HEK293 (cell line): Measurements from ENCODE around the gene KIRREL1.

ENCODE experiments used
- CTCF ChIA-PET: fragments of 350-600 bp; formaldehyde crosslinking; extraction: SDS; loops from one replicate; lab custom pipeline; 2021; ENCODE audit warnings: antibody characterized with exemption; lab: Yijun Ruan, JAX
- POLR2A ChIA-PET: fragments of 300-600 bp; formaldehyde crosslinking; extraction: SDS; loops from one replicate; lab custom pipeline; 2020; ENCODE audit warnings: antibody characterized with exemption, inconsistent platforms; lab: Yijun Ruan, JAX
- H3K27ac ChIP-seq: fragments of 200-500 bp; sonication (Bioruptor generic); 2 replicates; pipeline ENCODE4 v1.5.1; 2014; ENCODE audit warnings: low read depth, low read length, control low read depth, inconsistent platforms; ENCODE audit errors: extremely low read depth
- H3K36me3 ChIP-seq, 2 experiments: fragments of 200-500 bp in 1 of 2; sonication (Bioruptor generic) in 1 of 2; 1 replicate in 1 of 2; 2 replicates in 1 of 2; pipeline ENCODE4 v1.5.1; 2014 to 2017; ENCODE audit warnings: inconsistent platforms in 2 of 2, low read length in 2 of 2; ENCODE audit not compliant: control insufficient read depth in 2 of 2, insufficient read depth in 1 of 2
- H3K4me1 ChIP-seq: fragments of 200-500 bp; sonication (Bioruptor generic); 2 replicates; pipeline ENCODE4 v1.5.1; 2014; ENCODE audit warnings: mild to moderate bottlenecking, low read length, inconsistent platforms; ENCODE audit not compliant: control insufficient read depth, insufficient read depth
- H3K4me3 ChIP-seq: 2 replicates; pipeline ENCODE4 v1.5.1; 2011; ENCODE audit warnings: low read depth, mild to moderate bottlenecking, control low read depth, low read length, moderate library complexity
- H3K9me3 ChIP-seq: fragments of 200-500 bp; sonication (Bioruptor generic); 2 replicates; pipeline ENCODE4 v1.5.1; 2014; ENCODE audit warnings: low read depth, low read length, inconsistent platforms; ENCODE audit not compliant: control insufficient read depth, insufficient read depth
- CTCF ChIP-seq: fragments of 450-650 bp; formaldehyde crosslinking; IDR thresholded peaks from 2 replicates; pipeline ENCODE4 v1.5.1; 2016; ENCODE audit warnings: missing biosample characterization, missing genetic modification characterization
- IKZF3 ChIP-seq: fragments of 450-650 bp; IDR thresholded peaks from 2 replicates; pipeline ENCODE4 v1.5.0; 2018; ENCODE audit warnings: missing biosample characterization, mild to moderate bottlenecking, missing genetic modification characterization, moderate library complexity
- REST ChIP-seq: fragments of 450-650 bp; formaldehyde crosslinking; IDR thresholded peaks from 2 replicates; pipeline ENCODE4 v1.5.1; 2016; ENCODE audit warnings: missing biosample characterization, missing genetic modification characterization
- SP3 ChIP-seq: fragments of 450-650 bp; formaldehyde crosslinking; IDR thresholded peaks from 2 replicates; pipeline ENCODE4 v1.5.1; 2016; ENCODE audit warnings: missing biosample characterization, missing genetic modification characterization
- YY1 ChIP-seq: fragments of 450-650 bp; formaldehyde crosslinking; IDR thresholded peaks from 2 replicates; pipeline ENCODE4 v1.5.1; 2018; ENCODE audit warnings: missing biosample characterization, missing genetic modification characterization
- ZBTB17 ChIP-seq: fragments of 450-650 bp; formaldehyde crosslinking; IDR thresholded peaks from 2 replicates; pipeline ENCODE4 v1.5.1; 2016; ENCODE audit warnings: missing biosample characterization, missing genetic modification characterization
- ZBTB7A ChIP-seq: fragments of 450-650 bp; formaldehyde crosslinking; IDR thresholded peaks from 2 replicates; pipeline ENCODE4 v1.5.1; 2016; ENCODE audit warnings: low read depth, missing biosample characterization, missing genetic modification characterization
- ZFP41 ChIP-seq: fragments of 450-650 bp; formaldehyde crosslinking; IDR thresholded peaks from 2 replicates; pipeline ENCODE4 v1.5.1; 2016; ENCODE audit warnings: missing biosample characterization, missing genetic modification characterization, borderline replicate concordance
- ZNF2 ChIP-seq: fragments of 450-650 bp; formaldehyde crosslinking; IDR thresholded peaks from 2 replicates; pipeline ENCODE4 v1.5.1; 2016; ENCODE audit warnings: missing biosample characterization, missing genetic modification characterization
- ZNF26 ChIP-seq: fragments of 450-650 bp; formaldehyde crosslinking; IDR thresholded peaks from 2 replicates; pipeline ENCODE4 v1.5.1; 2016; ENCODE audit warnings: missing biosample characterization, missing genetic modification characterization
- ZNF274 ChIP-seq, 2 experiments: fragments of 200-500 bp in 1 of 2; fragments of 450-650 bp in 1 of 2; sonication (Bioruptor generic) in 1 of 2; formaldehyde crosslinking in 1 of 2; IDR thresholded peaks; 2 replicates each; pipeline versions ENCODE4 v1.5.1 to v1.6.1; 2014 to 2016; ENCODE audit warnings: borderline replicate concordance in 1 of 2, inconsistent platforms in 1 of 2, low read length in 1 of 2, missing biosample characterization in 1 of 2, missing genetic modification characterization in 1 of 2
- ZNF280C ChIP-seq: fragments of 450-650 bp; formaldehyde crosslinking; IDR thresholded peaks from 2 replicates; pipeline ENCODE4 v1.5.1; 2016; ENCODE audit warnings: missing biosample characterization, missing genetic modification characterization
- ZNF292 ChIP-seq: fragments of 450-650 bp; formaldehyde crosslinking; IDR thresholded peaks from 2 replicates; pipeline ENCODE4 v1.5.1; 2016; ENCODE audit warnings: low read depth, missing biosample characterization, missing genetic modification characterization, borderline replicate concordance
- ZNF302 ChIP-seq: fragments of 450-650 bp; formaldehyde crosslinking; IDR thresholded peaks from 2 replicates; pipeline ENCODE4 v1.5.1; 2016; ENCODE audit warnings: missing biosample characterization, missing genetic modification characterization, low read depth
- ZNF311 ChIP-seq: fragments of 450-650 bp; formaldehyde crosslinking; IDR thresholded peaks from 2 replicates; pipeline ENCODE4 v1.5.1; 2017; ENCODE audit warnings: missing biosample characterization, missing genetic modification characterization, borderline replicate concordance
- ZNF394 ChIP-seq: fragments of 450-650 bp; formaldehyde crosslinking; IDR thresholded peaks from 2 replicates; pipeline ENCODE4 v1.5.1; 2016; ENCODE audit warnings: missing biosample characterization, missing genetic modification characterization, mild to moderate bottlenecking, moderate library complexity, borderline replicate concordance
- ZNF510 ChIP-seq: fragments of 450-650 bp; formaldehyde crosslinking; IDR thresholded peaks from 2 replicates; pipeline ENCODE4 v1.5.1; 2018; ENCODE audit warnings: mild to moderate bottlenecking, missing genetic modification characterization, missing biosample characterization; ENCODE audit not compliant: insufficient replicate concordance
- ZNF548 ChIP-seq: fragments of 450-650 bp; formaldehyde crosslinking; IDR thresholded peaks from 2 replicates; pipeline ENCODE4 v1.5.1; 2016; ENCODE audit warnings: missing biosample characterization, missing genetic modification characterization
- ZNF561 ChIP-seq: fragments of 450-650 bp; IDR thresholded peaks from 2 replicates; pipeline ENCODE4 v1.5.1; 2018; ENCODE audit warnings: missing biosample characterization, missing genetic modification characterization, borderline replicate concordance
- ZNF654 ChIP-seq: fragments of 450-650 bp; formaldehyde crosslinking; IDR thresholded peaks from 2 replicates; pipeline ENCODE4 v1.5.1; 2016; ENCODE audit warnings: low read depth, missing biosample characterization, missing genetic modification characterization
- ZNF664 ChIP-seq: fragments of 450-650 bp; formaldehyde crosslinking; IDR thresholded peaks from 2 replicates; pipeline ENCODE4 v1.5.1; 2016; ENCODE audit warnings: missing biosample characterization, missing genetic modification characterization
- ZNF692 ChIP-seq: fragments of 450-650 bp; formaldehyde crosslinking; IDR thresholded peaks from 2 replicates; pipeline ENCODE4 v1.5.1; 2016; ENCODE audit warnings: missing biosample characterization, missing genetic modification characterization
- ZSCAN16 ChIP-seq: fragments of 450-650 bp; formaldehyde crosslinking; IDR thresholded peaks from 2 replicates; pipeline ENCODE4 v1.5.1; 2016; ENCODE audit warnings: missing biosample characterization, missing genetic modification characterization

KIRREL1 gene

GRCh38 chr1:158124999-158125398 is 131.6 kb downstream of the KIRREL1 start (continued):
- TF ChIP-seq ZNF280C (tag by site-specific recombination) (no peak), ZNF510 (tag by site-specific recombination) (no peak), ZFP41 (tag by site-specific recombination) (no peak), ZNF292 (no peak), ZNF654 (tag by site-specific recombination) (peak; percentile 99), ZNF692 (tag by site-specific recombination) (no peak), ZNF2 (tag by site-specific recombination) (peak; percentile 57; the same call in 1 of the 2 replicates), ZNF311 (tag by site-specific recombination) (no peak), ZBTB17 (tag by site-specific recombination) (peak; percentile 68), SP3 (0 out of 2 replicates have a peak, but pooled peaks have one; percentile 12), REST (tag by site-specific recombination) (no peak), ZBTB7A (tag by site-specific recombination) (no peak), ZNF394 (tag by site-specific recombination) (no peak)

GRCh38 chr1:158126425-158126824 is 133.0 kb downstream of the KIRREL1 start:
- no peak overlapping the region for H3K27ac ChIP-seq
- POLR2A ChIA-PET, result no interaction called here
- CTCF ChIA-PET, result interaction anchor here (0.6 to 22.5 kb wide), 3 partner anchors 11 to 161 kb away, joined by 3 to 805 read pairs (median 21); no protein-coding TSS in a partner anchor
- TF ChIP-seq ZSCAN16 (tag by site-specific recombination) (no peak), ZBTB7A (tag by site-specific recombination) (no peak), ZNF26 (tag by site-specific recombination) (no peak), ZNF664 (tag by site-specific recombination) (no peak), YY1 (tag by site-specific recombination) (no peak), ZNF394 (tag by site-specific recombination) (no peak), ZNF561 (tag by site-specific recombination) (no peak), ZNF302 (tag by site-specific recombination) (no peak), ZNF274 (IDR thresholded peaks at IDR 0.05; ENCODE audit: low read length) (no peak), ZNF274 (tag by site-specific recombination; IDR thresholded peaks at IDR 0.05; ENCODE audit: borderline replicate concordance) (no peak), ZNF548 (tag by site-specific recombination) (no peak), ZNF292 (no peak), ZNF692 (tag by site-specific recombination) (no peak), IKZF3 (tag by site-specific recombination) (no peak), CTCF (tag by site-specific recombination) (no peak)

More at GRCh38 chr1:158126425-158126824, 133.0 kb downstream of the KIRREL1 start:
- Histone ChIP-seq H3K4me3 (no peak overlapping the region), H3K4me1 (no peaks in the 10 kb centered on the region), H3K9me3 (no peaks in the 10 kb centered on the region), H3K36me3 (no peaks in the 10 kb centered on the region)
